Stimulated activated CD4-positive, alpha-beta T cell treated with anti-CD3 and anti-CD28 coated beads, Interleukin-12 subunit alpha, Interleukin-12 subunit beta, amount 100 ng/mL, for 48 hours (primary cell): ENCODE data around the gene MFNG.
A peak's percentile ranks its signal among the peaks of the same experiment; 100 is the strongest.

Experiments used
- DNase-seq, 3 donors: peaks; one replicate each; pipeline ENCODE4 v3.0.0-alpha.2; 2020; ENCODE audit warnings: low read depth in 2 of 3, low spot score in 1 of 3

Gene MFNG

DNA sequence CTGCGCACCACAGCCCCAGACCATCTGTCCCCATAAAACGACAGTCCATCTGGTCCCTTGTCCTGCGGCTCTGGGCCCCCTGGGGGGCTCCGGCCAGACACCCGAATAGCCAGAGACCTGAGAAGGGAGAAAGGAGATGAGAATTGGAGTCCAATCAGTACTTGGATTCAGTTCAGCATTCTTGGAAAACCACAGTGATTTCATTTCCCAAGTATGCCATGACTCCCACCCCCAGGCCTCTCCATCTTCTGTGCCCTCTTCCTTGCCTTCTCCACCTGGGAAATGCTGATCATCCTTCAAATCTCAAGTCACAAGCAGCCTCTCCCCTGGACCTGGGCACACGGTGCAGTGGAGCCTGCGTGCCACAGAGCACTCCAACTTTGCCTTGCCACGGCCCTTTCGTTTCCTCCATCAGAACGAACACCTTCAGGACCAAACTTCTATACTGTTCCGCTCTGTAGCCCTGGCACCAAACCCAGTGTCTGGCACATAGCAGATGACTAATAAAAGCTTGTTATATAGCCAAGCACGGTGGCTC lies 10.9 kb upstream of the MFNG start:
- DNase-seq: no peak

DNA sequence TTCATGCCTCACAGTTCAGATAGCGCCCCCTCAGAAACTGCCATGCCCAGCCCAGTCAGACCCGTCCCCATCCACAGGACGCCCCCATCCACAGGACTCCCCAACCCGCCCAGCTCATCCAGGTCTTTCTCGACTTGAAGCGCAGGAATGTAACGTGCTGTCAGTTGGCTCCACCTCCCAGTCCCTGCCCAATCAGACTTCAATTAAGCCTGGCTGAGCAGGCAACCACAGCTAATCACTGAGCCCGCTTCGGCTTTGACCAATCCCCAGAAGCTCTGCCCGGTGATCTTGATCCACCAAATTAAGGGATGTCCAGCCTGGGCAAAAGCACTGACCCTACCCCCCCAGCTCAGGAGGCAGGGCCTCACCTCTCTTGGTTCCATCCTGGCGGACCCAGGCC lies 10.5 kb upstream of the MFNG start:
- DNase-seq: no peak

DNA sequence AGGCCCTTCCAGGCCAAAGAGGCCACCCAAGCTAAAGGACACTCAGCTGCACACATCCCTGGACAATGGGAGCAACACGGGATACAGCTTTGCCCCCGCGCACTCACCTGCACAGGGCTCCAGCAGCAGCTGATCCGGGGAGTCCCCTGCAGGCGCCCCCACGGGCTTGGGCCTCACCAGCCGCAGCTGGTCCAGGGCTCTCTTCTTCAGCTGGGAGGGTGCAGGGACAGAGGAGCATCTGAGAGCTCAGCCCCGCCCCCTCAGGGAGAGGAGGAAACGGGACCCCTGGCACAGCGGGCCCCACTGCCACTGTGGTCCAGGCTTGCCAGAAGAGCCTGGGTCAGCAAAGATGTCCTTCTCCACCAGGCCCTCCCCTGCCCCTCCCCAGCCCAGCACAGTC lies 7.8 kb upstream of the MFNG start:
- DNase-seq: no peak

DNA sequence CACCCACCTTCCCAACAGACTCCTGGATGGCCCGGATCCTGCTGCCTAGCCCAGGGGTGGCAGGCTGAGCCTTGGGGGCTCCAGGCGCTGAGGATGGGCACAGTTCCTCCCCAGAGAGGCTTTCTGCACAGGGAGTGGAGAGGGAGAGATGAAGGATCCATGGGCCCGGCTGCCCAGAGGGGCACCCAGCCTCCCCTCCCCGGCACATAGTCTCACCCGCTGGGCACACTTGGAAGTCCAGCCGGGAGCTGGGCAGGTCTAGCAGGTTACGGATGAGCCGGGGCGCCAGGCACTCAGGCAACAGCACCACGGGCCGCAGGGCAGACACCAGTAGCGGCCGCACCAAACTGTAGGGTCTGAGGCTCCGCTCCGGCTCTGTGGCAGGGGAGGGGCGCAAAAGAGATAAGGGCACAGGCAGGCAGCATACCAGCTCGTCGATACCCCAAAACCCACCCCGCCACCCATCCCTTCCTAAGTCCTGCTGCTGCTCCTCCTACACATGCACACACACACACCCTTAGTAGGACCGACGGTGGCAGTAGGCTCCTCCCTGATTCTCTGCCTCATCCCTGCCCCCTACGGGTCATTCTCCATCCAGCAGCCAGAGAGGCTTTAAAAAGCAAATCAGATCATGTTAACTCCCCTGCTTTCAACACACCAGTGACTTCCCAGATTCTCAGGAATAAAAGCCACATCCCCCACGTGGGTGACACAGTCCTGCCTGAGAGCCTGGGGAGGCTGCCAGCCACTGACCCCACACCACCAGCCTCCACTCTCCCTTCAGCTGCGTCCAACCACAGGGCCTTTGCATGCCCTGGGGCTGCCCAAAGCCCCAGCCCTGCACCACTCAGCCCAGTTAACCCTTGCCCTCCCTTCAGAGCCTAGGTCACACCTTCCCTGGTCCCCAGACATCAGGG lies 6.5 kb upstream of the MFNG start:
- peak; percentile 39 to 51 (median 45) for DNase-seq

DNA sequence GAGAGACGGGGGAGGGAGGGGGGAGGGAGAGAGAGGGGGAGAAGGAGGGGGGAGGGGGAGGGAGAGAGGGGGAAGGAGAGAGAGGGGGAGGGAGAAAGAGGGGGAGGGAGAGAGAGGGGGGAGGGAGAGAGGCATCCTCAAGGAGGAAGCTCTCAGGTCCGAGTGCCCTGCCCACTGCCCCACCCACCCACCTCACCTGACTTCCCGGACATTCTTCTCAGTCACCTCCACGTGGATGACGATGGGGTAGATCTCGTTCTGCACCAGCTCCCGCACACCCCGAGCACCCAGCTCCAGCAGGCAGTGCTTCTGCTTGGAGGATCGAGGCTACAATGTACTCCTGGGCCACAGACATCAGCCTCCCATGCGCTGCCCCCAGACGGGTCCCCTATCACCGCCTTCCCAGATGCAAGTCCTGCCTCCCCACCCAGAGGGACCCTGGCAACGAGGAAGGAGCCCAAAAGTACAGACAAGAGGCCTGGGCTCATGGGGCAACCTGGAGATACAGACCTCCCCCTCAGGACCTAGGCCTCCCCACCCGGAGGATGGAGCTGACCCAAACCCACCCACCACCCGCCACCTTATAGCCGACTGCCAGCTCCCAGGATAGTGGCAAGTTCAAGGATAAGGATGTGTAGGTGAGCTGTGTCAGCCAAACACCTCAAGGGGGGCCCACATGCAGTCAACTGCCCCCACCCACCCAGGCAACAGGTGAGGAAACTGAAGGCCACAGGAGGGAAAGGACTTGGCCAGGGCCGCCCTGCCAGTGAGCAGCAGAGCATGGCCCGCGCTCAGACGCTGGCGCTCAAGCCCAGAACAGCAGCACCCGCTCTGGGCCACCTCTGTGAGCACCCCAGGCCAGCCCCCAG lies 5.6 kb upstream of the MFNG start:
- no peak for DNase-seq

DNA sequence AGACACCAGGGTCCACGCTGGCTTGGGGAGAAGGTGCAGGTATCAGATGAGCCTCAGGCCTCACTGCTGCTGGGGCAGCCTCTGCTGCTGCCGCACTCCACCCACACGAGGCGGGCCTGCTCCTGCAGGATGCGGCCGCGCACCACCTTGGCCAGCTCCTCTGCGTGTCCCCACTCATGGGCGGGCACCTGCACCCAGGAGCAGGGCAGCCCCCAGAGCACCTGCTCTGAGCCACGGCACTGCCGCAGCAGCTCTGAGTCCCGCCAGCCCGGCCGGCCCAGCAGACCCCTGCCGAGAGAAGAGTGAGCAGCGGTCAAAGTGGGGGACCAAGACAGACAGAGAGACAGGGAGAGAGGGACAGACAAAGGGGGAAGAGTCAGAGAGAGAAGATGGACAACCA lies 4.9 kb upstream of the MFNG start:
- DNase-seq: no peak

DNA sequence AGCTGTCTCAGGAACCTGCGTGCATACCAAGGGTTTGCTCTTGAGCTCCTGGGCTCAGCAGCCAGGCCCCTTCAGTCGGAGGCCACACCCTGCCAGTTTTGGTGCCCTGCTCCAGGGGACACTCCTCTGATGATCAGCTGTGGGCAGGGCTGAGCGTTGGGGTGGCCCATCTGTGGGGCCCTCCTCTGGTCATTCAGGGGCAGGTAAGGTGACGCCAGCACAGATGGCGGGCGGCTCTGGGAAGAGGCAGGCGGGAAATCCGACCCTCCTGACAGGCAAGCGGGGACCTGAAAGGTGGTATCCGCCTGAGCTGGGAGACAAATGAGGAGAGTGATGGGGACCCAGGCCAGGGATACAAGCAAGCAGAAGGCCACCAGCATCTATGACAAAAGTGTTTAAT lies 3.8 kb upstream of the MFNG start:
- no peak for DNase-seq

DNA sequence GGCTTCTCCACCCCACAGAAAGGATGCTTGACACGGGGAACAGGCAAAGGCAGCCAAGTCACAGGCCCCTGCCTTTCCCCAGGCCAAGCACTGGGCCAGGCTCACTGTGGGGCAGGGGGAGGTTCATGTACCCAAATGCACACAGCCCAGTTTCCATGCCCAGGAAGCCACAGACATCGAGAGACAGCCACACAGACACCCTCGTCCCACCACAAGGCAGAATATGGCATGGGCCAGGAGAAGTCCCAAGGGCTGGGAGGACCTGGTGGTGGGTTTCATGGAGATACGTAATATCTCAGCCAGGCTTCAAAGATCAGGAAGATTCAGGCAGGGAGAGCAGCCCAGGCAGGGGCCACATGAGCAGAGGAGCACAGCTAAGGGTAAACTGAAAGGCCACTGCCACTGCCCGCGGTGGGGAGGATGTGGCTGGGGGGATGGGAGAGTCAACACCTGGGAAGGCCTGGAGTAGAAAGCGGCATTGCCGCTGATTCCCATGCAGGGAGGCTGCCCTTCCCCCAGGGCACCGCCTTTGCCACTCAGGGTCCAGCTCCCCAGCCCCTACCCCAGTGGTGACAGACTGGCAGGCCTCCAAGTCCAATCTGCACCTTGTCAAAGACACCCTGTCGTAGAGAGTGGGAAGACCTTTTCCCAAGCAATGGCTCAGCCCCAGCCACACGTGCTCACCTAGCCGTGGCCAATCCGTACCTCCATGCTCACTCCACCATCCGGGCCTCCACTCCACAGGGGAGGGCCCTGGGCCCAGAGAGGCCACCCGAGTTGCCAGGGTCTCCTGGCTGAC lies 2.4 kb upstream of the MFNG start:
- no peak for DNase-seq

DNA sequence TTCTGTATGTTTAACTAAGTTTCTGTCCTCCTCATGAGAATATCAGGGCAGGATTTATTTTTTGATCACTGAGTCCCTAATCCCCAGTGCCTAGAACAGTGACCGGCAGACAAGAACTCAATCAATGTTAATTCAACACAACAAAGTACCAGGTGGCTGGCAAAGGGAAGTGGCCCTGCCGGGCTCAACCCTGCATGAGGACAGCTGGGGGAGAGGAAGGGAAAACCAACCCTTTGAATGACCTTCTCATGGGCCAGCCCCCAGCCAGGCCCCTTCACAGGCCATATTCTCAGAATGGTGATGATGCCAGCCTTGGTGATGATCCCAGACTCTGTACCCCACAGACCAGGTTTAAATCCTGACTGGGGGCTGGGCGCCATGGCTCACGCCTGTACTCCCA lies 1.4 kb upstream of the MFNG start:
- DNase-seq: no peak

DNA sequence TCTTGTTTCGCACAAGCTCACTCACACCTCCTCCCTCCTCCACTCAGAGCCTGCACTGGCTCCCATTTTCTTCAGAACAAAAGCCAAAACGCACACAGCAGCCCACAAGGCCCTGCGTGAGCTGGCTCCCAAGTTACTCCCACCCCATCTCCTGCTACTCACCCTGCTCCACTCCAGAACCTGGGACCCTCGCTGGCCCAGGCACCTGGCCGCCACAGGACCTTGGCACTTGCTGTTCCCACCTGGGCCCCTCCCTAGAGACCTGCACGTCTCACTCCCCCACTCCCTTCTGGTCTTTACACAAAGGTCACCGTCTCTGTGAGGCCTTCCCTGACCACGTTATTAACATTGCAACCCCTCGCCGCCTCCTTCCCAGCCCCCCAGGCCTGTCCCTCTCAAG lies 945 bp upstream of the MFNG start:
- DNase-seq: no peak

DNA sequence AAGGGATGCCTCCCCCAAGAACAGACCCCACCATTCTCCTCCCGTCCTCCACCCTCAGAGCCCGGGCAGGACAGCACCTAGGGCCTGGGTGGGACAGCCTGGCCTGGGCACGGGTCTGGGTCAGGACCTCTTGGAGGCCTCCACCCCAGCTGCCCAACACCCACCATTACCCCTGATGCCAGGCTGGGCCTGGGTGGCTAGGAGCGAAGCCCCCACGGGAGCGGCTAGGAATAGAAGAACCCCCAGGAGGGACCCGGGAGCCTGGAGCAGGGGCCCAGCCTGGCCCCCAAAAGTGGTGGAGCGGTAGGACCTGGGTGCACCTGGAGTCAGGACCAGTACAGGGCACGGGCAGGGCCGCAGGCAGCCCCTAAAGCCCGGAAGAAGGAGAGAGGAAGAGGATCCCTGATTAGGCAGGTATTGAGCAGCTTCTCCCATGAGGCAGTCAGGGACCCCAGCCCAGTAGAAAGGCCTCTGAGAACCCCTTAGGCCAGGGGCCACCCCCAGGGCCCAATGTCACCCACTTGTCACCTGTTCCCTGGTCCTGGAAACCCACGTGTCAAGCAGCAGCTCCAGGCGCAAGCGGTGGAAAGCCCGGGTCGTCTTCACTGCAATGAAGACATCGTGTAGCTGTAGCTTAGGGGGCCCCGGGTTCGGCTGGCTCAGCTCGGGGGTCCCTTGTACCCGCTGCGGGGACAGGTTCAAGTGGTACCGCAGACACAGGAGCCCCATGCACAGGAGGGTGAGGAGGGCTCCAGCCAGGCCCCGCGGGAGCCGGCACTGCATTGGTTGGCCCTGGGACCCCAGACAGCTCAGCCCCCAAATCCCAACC lies 575 bp downstream of the MFNG start:
- peak in 1 of 3 donors; percentile 22 for DNase-seq

DNA sequence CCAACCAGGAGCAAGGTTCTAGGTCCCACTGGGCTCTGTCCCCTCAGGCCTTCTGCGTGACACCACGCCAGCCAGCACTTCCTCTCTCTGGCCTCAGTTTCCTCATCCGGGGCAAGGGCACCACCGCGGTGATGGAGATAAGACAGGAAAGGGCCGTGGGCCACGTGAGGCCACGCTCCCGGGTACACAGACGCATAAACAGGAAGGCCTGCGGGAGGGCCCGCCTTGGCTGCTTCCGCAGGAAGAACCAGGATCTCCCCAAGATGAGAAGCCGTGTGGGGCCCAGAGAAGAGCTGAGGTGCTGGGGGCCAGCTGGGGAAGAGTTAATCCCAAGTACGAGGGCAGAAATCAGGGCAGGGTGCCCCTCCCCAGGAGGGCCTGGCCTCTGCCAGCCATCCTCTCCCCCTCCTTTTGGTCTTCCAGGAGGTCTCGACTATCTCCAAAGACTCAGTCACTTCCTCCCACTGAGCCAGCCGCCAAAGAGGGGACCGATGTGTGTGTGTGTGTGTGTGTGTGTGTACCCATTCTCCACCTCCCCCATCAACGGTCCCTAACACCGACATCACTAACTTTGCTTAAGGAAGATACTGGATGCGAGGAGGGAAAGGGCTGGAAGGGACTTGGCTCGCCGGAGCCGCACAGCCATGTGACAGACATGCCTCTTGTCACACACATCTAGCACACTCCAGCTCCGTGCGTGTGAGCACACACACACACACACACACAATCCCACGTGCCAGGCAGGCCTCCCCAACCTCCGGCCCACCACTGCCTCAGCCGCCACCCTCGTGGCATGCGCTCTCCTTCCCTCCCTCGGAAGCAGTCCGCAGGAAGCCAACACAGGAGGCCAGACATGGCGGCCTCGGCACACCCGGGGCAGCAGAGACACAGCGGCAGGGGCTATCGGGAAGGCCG lies 1.4 kb downstream of the MFNG start:
- peak; percentile 67 to 78 (median 72) for DNase-seq

DNA sequence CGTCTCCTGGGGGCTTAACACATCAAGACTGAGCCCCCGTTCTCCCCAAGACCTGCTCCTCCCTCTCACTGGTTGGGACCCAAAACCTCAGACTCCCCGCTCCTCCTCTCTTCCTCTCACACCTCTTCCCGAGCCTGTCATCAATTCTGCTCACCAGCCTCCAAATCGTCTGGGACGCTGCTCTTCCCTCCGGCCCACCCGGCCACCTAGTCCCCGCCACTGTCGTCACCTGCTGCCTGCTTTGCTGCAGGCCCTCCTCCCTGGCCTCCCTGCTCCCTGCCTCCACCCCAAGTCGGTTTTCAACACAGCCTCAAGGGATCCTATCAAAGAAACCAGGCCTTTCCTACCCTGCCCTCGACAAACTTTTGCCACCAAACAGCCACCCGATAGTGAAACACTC lies 3.1 kb downstream of the MFNG start:
- DNase-seq: no peak

DNA sequence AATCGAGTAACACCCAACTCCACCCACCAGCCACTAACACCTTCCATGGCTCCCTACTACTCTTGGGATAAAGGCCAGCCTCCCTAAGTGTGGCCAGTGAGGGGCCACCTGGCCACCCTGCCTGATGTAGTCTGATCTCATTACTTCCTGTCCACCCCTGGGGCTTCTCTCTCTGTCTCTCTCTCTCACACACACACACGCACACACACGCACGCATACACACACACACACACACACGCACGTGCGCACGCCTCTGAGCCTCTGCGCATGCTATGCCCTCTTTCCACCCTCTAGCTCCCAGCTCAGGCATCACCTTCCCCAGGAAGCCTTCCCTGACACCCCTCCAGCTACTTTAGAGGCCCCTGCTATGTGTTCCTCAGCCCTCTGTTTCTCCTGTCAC lies 3.9 kb downstream of the MFNG start:
- no peak for DNase-seq

DNA sequence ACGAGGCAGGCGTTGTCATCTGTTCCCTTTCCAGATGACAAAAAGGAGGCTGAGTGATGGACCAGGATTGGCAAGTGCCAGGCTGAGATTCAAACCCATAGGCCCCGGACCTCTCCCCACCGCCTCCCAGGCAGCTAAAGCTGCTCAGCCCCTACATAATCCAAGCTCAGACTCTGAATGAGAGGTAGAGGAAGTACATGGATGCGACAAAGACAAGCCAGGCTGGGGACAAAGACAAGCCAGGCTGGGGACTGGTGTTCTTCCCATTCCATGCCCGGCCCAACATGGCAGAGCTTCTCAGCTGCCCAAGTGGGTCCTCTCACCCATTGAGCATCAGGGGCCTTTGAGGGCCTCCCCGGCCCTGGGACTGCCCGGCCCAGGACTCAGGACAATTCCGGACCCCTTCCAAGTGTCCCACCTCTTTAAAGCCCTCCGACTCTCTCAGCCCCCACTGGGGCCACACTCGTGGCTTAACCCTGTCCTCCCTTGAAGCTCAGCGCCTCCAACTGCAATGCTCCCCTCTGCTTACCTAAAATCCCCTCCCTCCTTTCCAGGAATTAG lies 4.8 kb downstream of the MFNG start:
- no peak for DNase-seq

DNA sequence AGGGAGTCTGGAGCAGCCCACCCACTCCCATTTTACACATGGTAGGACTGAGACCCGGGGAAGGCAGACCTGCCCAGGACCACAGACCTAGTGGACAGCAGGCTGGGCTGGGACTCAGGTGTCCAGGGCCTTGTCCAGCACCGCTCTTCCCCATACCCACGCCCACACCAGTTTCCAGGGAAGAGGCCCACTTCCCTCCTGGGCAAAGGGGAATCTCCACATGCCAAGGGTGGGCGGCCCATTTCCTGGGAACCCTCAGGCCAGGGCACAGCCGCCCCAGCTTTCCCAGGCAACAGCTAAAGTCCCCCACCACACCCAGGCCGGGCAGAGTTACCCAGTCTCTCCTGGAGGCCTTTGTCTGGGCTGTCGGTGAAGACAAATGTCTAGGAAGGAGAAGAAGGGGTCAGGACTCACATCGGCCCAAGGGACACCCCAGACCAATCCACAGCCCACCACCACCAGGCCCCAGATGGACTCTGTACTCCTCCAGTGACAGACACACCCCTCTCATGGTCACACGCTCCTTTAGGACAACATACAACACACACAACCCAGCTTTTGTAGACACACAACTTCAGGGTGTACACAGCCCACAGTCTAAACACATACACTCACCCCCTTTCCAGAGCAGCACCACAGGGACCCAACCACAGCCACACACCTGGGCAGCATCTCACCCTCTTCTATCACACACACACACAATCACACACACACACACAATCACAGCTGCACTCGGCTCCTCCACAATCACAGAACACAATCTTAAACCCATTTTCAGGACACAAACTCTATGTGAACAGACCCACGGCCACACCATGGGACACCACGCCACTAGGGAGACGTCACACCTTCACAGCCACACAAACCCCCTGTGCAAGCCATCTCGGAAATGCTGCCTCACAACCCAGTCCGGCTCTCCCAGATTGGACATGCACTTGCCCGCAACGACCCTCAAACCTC lies 5.5 kb downstream of the MFNG start:
- DNase-seq: no peak

DNA sequence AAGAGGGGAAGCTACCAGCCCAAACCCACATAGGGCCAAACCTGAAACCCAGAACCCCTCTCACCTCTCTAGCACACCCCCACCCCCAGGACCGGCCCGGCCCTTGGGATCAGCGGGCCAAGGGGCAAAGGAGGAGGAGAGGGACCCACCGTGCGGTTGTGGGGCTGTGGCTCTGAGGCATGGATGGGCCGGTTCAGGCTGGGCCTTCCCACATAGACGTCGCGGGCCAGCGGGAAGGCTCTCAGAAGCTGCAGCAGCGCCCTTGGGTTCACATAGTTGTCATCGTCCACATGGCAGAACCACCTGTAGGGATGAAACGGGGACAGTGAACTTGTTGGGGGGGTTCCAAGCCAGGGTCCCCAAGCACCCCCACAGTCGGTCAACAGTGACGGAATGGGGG lies 7.0 kb downstream of the MFNG start:
- DNase-seq: no peak
